Cardiac atrium fibroblast (primary cell): Measurements from ENCODE around the gene C19orf73. TPM values are rescaled to one million over a fixed set of nuclear protein-coding genes. Genes with fewer than 3 reads are reported as not detected.

Experiments
- total RNA-seq: library from RNA; depleted of rRNA; stranded (reverse); fragments of >200 nt; gene quantifications from 2 replicates; pipeline ENCODE4 v1.2.3, GENCODE V29; 2015

Gene C19orf73, protein sequence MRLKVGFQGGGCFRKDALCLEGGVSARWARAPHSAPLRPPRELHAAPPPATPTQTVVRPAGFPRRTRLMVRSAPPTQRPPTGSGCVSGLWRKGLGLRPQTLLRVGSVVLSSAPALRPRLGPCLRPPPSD
- total RNA-seq, result 0.97 and 2.2 TPM in 2 replicates

DNA sequence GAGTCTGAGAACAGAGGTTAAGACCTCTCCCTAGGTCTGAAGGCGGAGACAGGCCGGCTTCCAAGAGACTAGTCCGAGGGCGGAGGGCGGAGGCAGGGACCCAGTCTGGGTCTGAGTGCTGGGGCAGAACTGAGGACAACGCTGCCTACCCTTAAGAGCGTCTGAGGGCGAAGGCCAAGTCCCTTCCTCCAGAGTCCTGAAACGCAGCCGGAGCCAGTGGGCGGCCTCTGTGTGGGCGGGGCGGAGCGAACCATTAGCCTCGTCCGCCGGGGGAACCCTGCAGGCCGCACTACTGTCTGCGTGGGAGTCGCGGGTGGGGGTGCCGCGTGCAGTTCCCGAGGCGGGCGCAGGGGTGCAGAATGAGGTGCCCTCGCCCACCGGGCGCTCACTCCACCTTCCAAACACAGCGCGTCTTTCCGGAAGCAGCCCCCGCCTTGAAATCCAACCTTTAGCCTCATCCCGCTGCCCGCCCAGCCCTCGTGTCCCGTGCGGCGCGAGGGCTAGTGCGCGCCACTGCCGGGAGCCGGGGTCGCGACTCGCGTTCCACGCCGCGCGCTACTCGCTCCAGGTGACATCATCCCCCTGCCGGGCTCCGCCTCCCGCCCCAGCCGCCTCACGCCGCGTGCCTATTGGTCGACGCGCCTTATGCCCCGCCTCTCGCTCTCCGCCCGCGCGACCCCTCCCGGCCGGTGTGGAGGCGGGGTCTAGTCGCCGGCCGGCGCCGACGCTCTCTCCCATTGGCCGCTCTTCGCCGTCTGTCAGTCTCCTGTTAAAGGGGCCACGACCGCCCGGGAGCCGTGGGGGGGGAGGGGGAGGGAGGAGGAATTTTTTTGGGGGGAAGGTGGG lies at the start of gene C19orf73:
C19orf73 (minus strand) TSS at position 579 of the 846 bp plus-strand sequence; CDS start at position 458, 121 bp downstream.

DNA sequence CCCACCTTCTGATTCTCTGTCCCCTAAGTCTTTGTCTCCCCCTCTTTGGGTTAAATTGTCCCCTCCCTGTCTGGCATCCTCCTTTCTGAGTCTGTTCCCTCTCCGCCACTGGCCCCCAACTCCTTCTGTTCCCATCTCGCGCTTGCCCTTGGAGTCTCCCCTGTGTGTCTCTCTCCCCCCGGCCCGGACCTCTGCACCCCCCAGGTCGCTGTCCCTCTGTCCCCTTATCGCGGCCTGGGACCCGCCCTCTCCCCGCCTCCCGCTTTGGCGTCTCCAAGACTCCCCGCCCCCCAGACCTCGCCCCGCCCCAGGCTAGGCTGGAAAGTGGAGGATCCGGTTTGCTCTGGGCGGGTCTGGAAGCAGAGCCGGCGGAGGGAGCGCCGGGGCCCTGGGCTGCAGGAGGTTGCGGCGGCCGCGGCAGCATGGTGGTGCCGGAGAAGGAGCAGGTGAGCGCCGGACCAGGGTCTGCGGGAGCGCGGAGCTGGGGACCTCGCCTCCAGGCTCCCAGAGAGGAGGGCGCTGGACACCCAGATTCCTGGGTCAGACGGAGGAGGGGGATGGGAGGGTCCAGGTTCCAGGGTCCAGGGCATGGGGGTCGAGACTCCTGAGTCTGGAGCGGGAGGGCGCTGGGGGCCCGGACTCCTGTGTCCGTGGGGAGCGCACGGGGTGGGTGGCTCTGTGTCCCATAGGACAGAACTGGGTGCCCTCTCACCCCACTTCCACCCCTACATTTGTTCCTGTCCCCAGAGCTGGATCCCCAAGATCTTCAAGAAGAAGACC lies 38.7 kb upstream of the C19orf73 start, which contains the start of gene TRPM4:
TRPM4 (plus strand) TSS at position 348 of the 780 bp plus-strand sequence; CDS start at position 423, 75 bp downstream.

DNA sequence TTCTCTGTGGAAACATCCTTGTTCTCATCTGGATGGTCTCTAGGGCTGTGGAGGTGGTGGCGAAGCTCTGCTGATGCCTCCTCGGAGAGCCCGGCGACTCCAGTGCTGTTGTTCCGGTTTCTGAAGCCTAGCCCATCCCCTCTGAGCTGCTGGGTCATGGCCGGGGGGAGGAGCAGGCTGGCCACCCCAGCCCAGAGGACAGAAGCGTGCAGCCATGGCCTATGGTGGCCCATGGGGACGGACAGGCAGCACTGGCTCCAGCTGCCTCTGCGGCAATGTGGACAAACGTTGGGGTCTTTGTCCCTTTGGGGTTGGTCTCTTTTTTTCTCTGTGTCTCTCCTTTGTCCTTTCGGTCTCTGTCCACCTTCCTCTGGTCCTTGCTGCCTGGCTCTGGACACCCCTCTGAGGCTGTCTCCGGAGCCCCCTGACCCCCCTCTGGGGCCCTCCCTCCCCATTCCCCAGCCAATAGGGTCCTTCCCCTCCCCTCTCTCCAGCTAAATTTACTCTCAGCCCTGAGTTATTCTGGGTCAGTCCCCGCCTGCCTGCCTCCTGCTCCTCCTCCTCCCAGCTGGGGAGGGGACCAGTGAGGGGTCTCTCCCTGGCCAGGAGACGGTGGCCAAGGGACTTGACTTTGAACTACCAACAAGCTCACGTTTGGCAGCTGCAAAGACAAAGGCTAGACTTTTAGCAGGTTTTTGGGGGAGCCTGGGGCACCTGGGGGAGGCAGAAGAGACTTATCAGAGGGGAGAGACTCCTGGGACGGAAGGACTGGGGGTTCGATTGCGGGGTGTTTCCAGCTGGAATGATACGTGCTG lies 36.3 kb upstream of the C19orf73 start, which contains the start of gene HRC:
HRC (minus strand) TSS at position 392 of the 815 bp plus-strand sequence; CDS start at position 233, 159 bp downstream.

DNA sequence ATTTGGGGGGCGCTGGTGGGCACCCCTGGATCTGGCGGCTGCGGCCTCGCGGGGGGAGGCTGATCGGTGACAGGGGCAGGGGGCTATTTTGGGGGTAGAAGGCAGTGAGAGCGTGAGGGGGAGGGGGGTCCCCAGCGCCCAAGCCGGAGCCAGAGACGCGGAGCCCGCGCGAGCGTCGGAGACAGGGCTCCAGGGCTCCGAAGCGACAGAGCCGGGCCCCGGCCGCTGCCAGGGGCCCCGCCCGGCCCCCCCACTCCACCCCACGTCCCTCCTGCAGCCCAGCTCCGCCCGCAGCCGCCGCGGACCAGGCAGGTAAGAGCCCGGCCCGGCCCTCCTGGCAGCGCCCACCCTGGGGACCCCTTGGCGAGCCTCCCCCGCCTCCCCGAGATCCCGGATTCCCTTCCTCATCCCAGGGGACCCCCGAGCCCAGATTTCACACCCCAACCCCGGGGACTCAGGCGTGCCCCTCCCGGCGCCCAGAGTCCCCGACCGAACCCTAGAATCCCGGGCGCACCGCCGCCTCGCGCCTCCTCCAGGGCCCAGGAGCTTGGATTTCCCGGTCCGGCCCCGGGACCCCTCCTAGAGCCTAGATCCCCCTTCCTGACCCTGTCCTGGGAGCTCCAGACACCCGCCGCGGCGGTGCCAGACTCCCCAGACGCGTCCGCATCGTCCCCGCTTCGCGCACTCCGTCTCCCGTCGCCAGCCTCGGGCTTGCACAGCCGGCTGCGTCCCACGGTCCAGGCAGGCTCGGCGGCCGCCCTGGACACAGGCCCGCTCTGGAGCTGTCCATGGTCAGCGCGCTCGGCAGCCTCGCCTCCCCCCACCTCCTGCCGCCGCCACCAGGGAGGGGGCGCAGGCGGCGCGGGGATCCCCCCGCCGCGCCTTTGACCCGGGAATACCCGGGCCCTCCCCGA lies 725 bp upstream of the C19orf73 start, which contains the start of gene PPFIA3:
PPFIA3 (plus strand) TSS at position 134 of the 914 bp plus-strand sequence. CDS start 8,330 bp downstream, outside the sequence.

DNA sequence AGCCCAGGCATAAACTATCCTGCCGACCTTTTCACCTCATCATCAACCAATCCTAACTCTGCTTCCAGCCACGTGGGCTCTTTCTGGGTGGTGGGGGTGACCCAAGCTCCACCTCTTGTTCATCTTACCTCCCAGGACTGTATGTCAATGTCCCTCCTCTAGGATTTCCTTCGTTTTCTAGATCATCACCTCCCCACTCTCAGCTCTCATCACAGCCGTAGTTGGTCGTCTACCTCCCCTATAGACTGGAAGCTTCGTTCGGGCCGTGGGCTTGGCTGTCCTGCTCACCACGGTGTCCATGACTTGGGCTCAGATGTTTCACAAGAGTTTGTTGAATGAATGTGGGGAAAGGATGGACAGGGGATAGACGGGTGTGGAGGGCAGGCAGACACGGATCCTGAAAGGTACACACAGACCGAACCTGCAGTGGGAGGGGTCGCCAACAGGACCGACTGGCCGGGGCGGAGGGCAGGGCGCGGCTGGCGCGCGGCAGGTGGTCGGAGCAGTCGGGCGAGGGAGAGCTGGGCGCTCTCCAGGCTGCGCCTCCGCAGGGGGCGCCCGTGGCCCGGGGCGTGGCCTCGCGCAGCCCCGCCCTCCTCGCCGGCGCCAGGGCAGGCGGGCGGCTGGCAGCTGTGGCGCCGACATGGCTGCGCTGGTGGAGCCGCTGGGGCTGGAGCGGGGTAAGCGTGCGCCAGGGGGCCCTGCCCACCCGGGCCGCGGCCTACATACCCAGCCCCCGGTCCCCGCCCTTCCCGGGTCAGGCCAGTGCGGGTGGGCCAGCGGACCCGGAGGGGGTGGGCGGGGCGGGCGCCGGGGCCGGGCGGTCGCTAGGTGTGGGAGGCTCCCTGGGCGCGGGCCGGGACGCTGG lies 4.9 kb downstream of the C19orf73 start, which contains the start of gene LIN7B:
LIN7B (plus strand) TSS at position 609 of the 868 bp plus-strand sequence; CDS start at position 644, 35 bp downstream.

DNA sequence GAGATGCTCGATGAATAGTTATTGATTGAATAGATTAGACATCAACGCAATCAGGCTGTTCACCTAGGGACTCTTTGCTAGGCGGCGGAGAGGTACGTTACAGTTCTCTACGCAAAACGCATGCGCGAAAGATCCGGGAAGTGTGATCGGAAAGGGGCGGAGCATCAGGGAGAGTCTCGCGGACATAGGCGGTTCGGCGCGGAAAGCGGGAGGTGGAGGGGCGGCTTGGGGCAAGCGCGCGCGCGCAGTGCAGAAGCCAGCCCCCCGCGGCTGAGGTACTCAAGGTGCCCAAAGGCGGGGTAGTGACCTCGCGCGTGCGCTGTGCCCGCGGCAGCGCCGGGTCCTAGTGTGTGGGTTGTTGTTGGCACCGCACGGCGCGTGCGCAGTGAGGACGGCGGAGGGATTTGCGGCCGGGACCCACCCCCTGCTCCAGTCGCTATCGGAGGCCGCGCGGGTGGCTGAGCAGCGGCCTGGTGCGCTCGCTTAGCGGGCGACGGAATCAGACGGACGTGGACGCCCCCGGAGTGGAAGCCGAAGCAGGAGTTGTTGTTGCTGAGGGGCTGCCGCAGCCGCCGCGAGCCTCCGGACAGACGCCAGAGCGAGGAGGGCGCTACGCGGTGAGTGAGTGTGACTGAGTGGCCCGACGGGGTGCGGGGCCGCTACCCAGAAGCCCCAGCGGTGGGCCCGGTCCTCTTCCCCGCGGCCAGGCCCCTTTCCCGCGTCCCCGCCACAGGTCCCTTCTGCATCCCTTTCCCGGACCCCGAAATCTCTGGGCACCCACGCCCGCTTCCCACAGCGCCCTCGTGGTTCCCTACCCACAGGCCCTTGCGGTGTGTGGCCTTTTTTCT lies 33.7 kb downstream of the C19orf73 start, which contains the start of gene SNRNP70:
SNRNP70 (plus strand) TSS at position 432 of the 848 bp plus-strand sequence. CDS start 964 bp downstream, outside the sequence.

Other genes with a start within 250 kb of the C19orf73 start
- gene PPP1R15A, start 246.7 kb downstream of the C19orf73 start, total RNA-seq, result 51.0 and 87.6 TPM in 2 replicates
- 2.8 TPM in 1 of 2 replicates, not detected in the other for gene TULP2, start 220.4 kb downstream of the C19orf73 start, total RNA-seq
- gene NUCB1, start 218.8 kb downstream of the C19orf73 start, total RNA-seq, result 580 and 629 TPM in 2 replicates
- gene DHDH, start 185.4 kb downstream of the C19orf73 start, total RNA-seq, result not detected in 2 replicates
- 85.0 and 99.0 TPM in 2 replicates for gene BAX, start 164.3 kb downstream of the C19orf73 start, total RNA-seq
- 7,567 and 8,205 TPM in 2 replicates for gene FTL, start 153.8 kb downstream of the C19orf73 start, total RNA-seq
- 135 and 151 TPM in 2 replicates for gene GYS1, start 125.8 kb downstream of the C19orf73 start, total RNA-seq
- 155 and 181 TPM in 2 replicates for gene RUVBL2, start 125.3 kb downstream of the C19orf73 start, total RNA-seq
- gene LHB, start 102.1 kb downstream of the C19orf73 start, total RNA-seq, result not detected in 2 replicates
- not detected in 2 replicates for gene CGB3, start 94.8 kb downstream of the C19orf73 start, total RNA-seq
- not detected in 2 replicates for gene CGB2, start 87.3 kb downstream of the C19orf73 start, total RNA-seq
- not detected in 2 replicates for gene CGB1, start 82.2 kb downstream of the C19orf73 start, total RNA-seq
- not detected in 2 replicates for gene CGB5, start 75.3 kb downstream of the C19orf73 start, total RNA-seq
- not detected in 2 replicates for gene CGB8, start 70.0 kb downstream of the C19orf73 start, total RNA-seq
- 0.97 TPM in 1 of 2 replicates, not detected in the other for gene CGB7, start 61.4 kb downstream of the C19orf73 start, total RNA-seq
- not detected in 2 replicates for gene NTF4, start 54.3 kb downstream of the C19orf73 start, total RNA-seq
- gene KCNA7, start 46.4 kb downstream of the C19orf73 start, total RNA-seq, result not detected in 2 replicates
- gene SNRNP70, start 33.7 kb downstream of the C19orf73 start, total RNA-seq, result 174 and 218 TPM in 2 replicates
- 12.1 and 13.1 TPM in 2 replicates for gene LIN7B, start 4.8 kb downstream of the C19orf73 start, total RNA-seq
- 2.8 and 7.6 TPM in 2 replicates for gene PPFIA3, start 401 bp upstream of the C19orf73 start, total RNA-seq
- gene HRC, start 36.3 kb upstream of the C19orf73 start, total RNA-seq, result 0.18 and 0.32 TPM in 2 replicates
- 21.4 and 24.2 TPM in 2 replicates for gene TRPM4, start 38.6 kb upstream of the C19orf73 start, total RNA-seq
- gene SLC6A16, start 206.0 kb upstream of the C19orf73 start, total RNA-seq, result 0.97 TPM in 1 of 2 replicates, not detected in the other
- gene CD37, start 216.3 kb upstream of the C19orf73 start, total RNA-seq, result not detected in 2 replicates
- 27.6 and 32.1 TPM in 2 replicates for gene TEAD2, start 243.3 kb upstream of the C19orf73 start, total RNA-seq
- gene DKKL1, start 244.7 kb upstream of the C19orf73 start, total RNA-seq, result 0.36 TPM in 1 of 2 replicates, not detected in the other